GM23248 (cell line): ENCODE data around the gene LAMTOR1.

Source experiments
- EZH2 ChIP-seq: fragments of 200-600 bp; sonication (generic); IDR thresholded peaks from 2 replicates; pipeline ENCODE4 v1.6.1; 2018; ENCODE audit warnings: antibody characterized with exemption, mild to moderate bottlenecking; ENCODE audit not compliant: insufficient read depth, poor library complexity, severe bottlenecking
- EZH2phosphoT487 ChIP-seq: fragments of 200-600 bp; sonication (generic); IDR thresholded peaks from 2 replicates; pipeline ENCODE4 v1.6.1; 2018; ENCODE audit warnings: antibody characterized with exemption, moderate library complexity, mild to moderate bottlenecking, low read depth; ENCODE audit not compliant: insufficient read depth

DNA sequence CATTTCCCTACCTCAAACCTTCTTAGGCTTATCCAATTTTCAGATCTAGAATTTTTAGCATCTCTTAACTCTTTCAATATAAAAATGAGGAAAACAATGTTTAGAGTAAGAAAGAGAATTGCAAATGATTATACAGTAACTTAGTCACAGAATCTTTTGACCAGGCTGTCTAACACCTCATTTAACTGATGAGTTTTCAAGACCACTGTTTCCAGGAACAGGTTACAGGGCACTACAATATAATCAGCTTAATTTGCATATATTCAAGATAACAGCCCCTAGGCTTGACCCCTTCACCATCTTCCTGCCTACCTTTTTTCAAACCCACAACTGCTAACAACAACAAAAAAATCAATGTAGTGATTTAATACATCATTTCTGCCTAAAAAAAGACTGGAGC lies 35.4 kb downstream of the LAMTOR1 start:
- TF ChIP-seq EZH2 (no peak), EZH2phosphoT487 (no peak)
